TTC549 (cell line): Measurements from ENCODE around the gene PHRF1.

ENCODE experiments used
- FAIRE-seq: peaks from 2 replicates; lab custom pipeline; 2012; peaks lifted over from hg19 to GRCh38; lab: Jason Lieb, UNC

PHRF1 gene

GRCh38 chr11:575996-576768 is at the start of gene PHRF1:
Gene PHRF1, plus strand, starts transcription at chr11:576470. Its CDS starts 5,043 bp downstream, at chr11:581513.
- no peak for FAIRE-seq

- no peak for FAIRE-seq
These were observed 48.0 kb upstream of the PHRF1 start for GRCh38 chr11:528166-528814.

- no peak for FAIRE-seq
These were observed 47.2 kb upstream of the PHRF1 start for GRCh38 chr11:528815-529727.

GRCh38 chr11:529728-530411 is 46.4 kb upstream of the PHRF1 start:
- no peak for FAIRE-seq

GRCh38 chr11:530960-531831 is 45.1 kb upstream of the PHRF1 start:
- FAIRE-seq = no peak

- no peak for FAIRE-seq
These were observed 44.2 kb upstream of the PHRF1 start for GRCh38 chr11:531919-532526.

- no peak for FAIRE-seq
These were observed 43.7 kb upstream of the PHRF1 start for GRCh38 chr11:532527-532985.

GRCh38 chr11:532986-533585 is 43.2 kb upstream of the PHRF1 start:
- no peak for FAIRE-seq

- no peak for FAIRE-seq
These were observed 42.5 kb upstream of the PHRF1 start for GRCh38 chr11:533586-534395.

GRCh38 chr11:534396-535209 is 41.7 kb upstream of the PHRF1 start:
- FAIRE-seq = no peak

GRCh38 chr11:535210-535518 is 41.1 kb upstream of the PHRF1 start:
- FAIRE-seq = no peak

- FAIRE-seq = no peak
These were observed 40.5 kb upstream of the PHRF1 start, which contains the start of gene HRAS for GRCh38 chr11:535519-536454. Gene HRAS, minus strand, starts transcription at chr11:535576.

- no peak for FAIRE-seq
These were observed 39.2 kb upstream of the PHRF1 start, which contains the start of gene LRRC56 for GRCh38 chr11:536841-537621. Gene LRRC56, plus strand, starts transcription at chr11:537527. Its CDS starts 3,158 bp downstream, at chr11:540685.

GRCh38 chr11:537622-538430 is 38.4 kb upstream of the PHRF1 start:
- no peak for FAIRE-seq

GRCh38 chr11:538431-539051 is 37.7 kb upstream of the PHRF1 start:
- FAIRE-seq = no peak
